HepG2 (cell line): Measurements from ENCODE around the gene LYSMD2. TPM values are rescaled to one million over a fixed set of nuclear protein-coding genes. Genes with fewer than 3 reads are reported as not detected.

Experiments
- CHD2 ChIP-seq: IDR thresholded peaks from 2 replicates; pipeline ENCODE4 v1.6.1; 2011; ENCODE audit warnings: low read depth, low read length, improper control_type of control experiment
- CHD4 ChIP-seq: fragments of 200-600 bp; sonication (generic); IDR thresholded peaks from 2 replicates; pipeline ENCODE4 v1.7.0; 2017; ENCODE audit warnings: mild to moderate bottlenecking, low read length, borderline replicate concordance
- E2F2 ChIP-seq: sonication (generic); formaldehyde crosslinking; IDR thresholded peaks from 2 replicates; pipeline ENCODE4 v1.4.0; 2020; ENCODE audit warnings: missing genetic modification reagents, borderline replicate concordance
- EHMT2 ChIP-seq: fragments of 200-600 bp; sonication (generic); IDR thresholded peaks from 2 replicates; pipeline ENCODE4 v1.7.0; 2017; ENCODE audit warnings: antibody characterized with exemption, low read depth, low read length, borderline replicate concordance
- GRHL1 ChIP-seq: sonication (generic); formaldehyde crosslinking; conservative IDR thresholded peaks from 2 replicates; pipeline ENCODE4 v1.8.0; 2022; ENCODE audit warnings: missing genetic modification reagents
- HNRNPLL ChIP-seq: fragments of 200-400 bp; formaldehyde crosslinking; IDR thresholded peaks from 2 replicates; pipeline ENCODE4 v1.6.1; 2017; ENCODE audit warnings: mild to moderate bottlenecking, low read depth, low read length; ENCODE audit not compliant: poor library complexity, severe bottlenecking
- ISX ChIP-seq: sonication (generic); formaldehyde crosslinking; conservative IDR thresholded peaks from 2 replicates; pipeline ENCODE4 v1.5.0; 2020; ENCODE audit warnings: missing genetic modification reagents
- KDM2A ChIP-seq: sonication (generic); formaldehyde crosslinking; IDR thresholded peaks from 2 replicates; pipeline ENCODE4 v1.4.0; 2020; ENCODE audit warnings: low read depth, missing genetic modification reagents, borderline replicate concordance
- TFDP2 ChIP-seq: sonication (generic); formaldehyde crosslinking; IDR thresholded peaks from 2 replicates; pipeline ENCODE4 v1.4.0; 2020; ENCODE audit warnings: missing genetic modification reagents
- XBP1 ChIP-seq: sonication (generic); formaldehyde crosslinking; IDR thresholded peaks from 2 replicates; pipeline ENCODE4 v1.5.0; 2020; ENCODE audit warnings: missing genetic modification reagents
- ZBTB20 ChIP-seq: sonication (generic); formaldehyde crosslinking; IDR thresholded peaks from 2 replicates; pipeline ENCODE4 v1.8.1; 2023; ENCODE audit warnings: missing genetic modification reagents, low read depth, mild to moderate bottlenecking, borderline replicate concordance
- ZFYVE20 ChIP-seq: sonication (generic); formaldehyde crosslinking; IDR thresholded peaks from 2 replicates; pipeline ENCODE4 v1.8.0; 2023; ENCODE audit warnings: low read depth, mild to moderate bottlenecking, moderate library complexity, missing genetic modification reagents, borderline replicate concordance
- ZMAT3 ChIP-seq: sonication (generic); formaldehyde crosslinking; conservative IDR thresholded peaks from 2 replicates; pipeline ENCODE4 v1.7.0; 2021; ENCODE audit warnings: missing genetic modification reagents
- ZNF276 ChIP-seq: sonication (generic); formaldehyde crosslinking; IDR thresholded peaks from 2 replicates; pipeline ENCODE4 v1.4.0; 2020; ENCODE audit warnings: mild to moderate bottlenecking, low read depth, missing genetic modification reagents
- ZNF280B ChIP-seq: sonication (generic); formaldehyde crosslinking; IDR thresholded peaks from 2 replicates; pipeline ENCODE4 v1.5.0; 2020; ENCODE audit warnings: missing genetic modification reagents, mild to moderate bottlenecking, borderline replicate concordance
- ZNF317 ChIP-seq: sonication (generic); formaldehyde crosslinking; IDR thresholded peaks from 2 replicates; pipeline ENCODE4 v1.5.0; 2020; ENCODE audit warnings: mild to moderate bottlenecking, missing genetic modification reagents
- ZNF564 ChIP-seq: sonication (generic); formaldehyde crosslinking; IDR thresholded peaks from 2 replicates; pipeline ENCODE4 v1.8.1; 2023; ENCODE audit warnings: mild to moderate bottlenecking, missing genetic modification reagents
- ZNF619 ChIP-seq: sonication (generic); formaldehyde crosslinking; IDR thresholded peaks from 2 replicates; pipeline ENCODE4 v1.4.0; 2020; ENCODE audit warnings: mild to moderate bottlenecking, missing genetic modification reagents
- ZNF644 ChIP-seq: IDR thresholded peaks from 2 replicates; pipeline ENCODE4 v1.6.1; 2016; ENCODE audit warnings: low read depth
- polyA plus RNA-seq, 8 experiments: library from polyadenylated mRNA; depleted of rRNA in 3 of 8; stranded (reverse) in 7 of 8; unstranded in 1 of 8; fragments of >200 nt; fragmentation: Illumina TruSeq in 4 of 8; extraction: Trizol in 4 of 8; gene quantifications; 2 replicates each; pipeline versions ENCODE4 v1.2.1 to v1.2.3, GENCODE V29; 2011 to 2016; ENCODE audit warnings: low read depth in 4 of 8, missing spikeins in 1 of 8, mixed read lengths in 1 of 8; ENCODE audit not compliant: insufficient read depth in 1 of 8
- total RNA-seq, 5 experiments: library from RNA; depleted of rRNA; stranded (reverse); fragments of >200 nt; fragmentation: Illumina TruSeq; extraction: Trizol; gene quantifications; 2 replicates each; pipeline ENCODE4 v1.2.3, GENCODE V29; 2016; ENCODE audit warnings: low read depth in 1 of 5

LYSMD2 gene
- total and polyA plus RNA-seq, 2 of the 13 experiments (the other 11 are each of a cell fraction or from before 2014, with no cell fraction given), result 0.05 to 0.27 TPM

GRCh38 chr15:51681303-51681963, 56.0 kb downstream of the LYSMD2 start, which contains the start of gene SCG3 (continued):
- TF ChIP-seq CHD4, result no peak
- peak; percentile 76; the same call in 1 of the 2 replicates for TF ChIP-seq ZMAT3 (CRISPR knock-in tag)
- TF ChIP-seq EHMT2, result peak; percentile 95; the same call in 1 of the 2 replicates
- peak; percentile 76; the same call in 1 of the 2 replicates for TF ChIP-seq KDM2A (CRISPR knock-in tag)
- TF ChIP-seq ZNF280B, result peak; percentile 45; the same call in 1 of the 2 replicates
- 0 out of 2 replicates have a peak, but pooled peaks have one; percentile 39 for TF ChIP-seq ZNF564 (CRISPR knock-in tag)
- peak; percentile 25 for TF ChIP-seq HNRNPLL
- peak; percentile 81; the same call in 1 of the 2 replicates for TF ChIP-seq XBP1 (CRISPR knock-in tag)
- TF ChIP-seq ZNF317 (CRISPR knock-in tag), result 0 out of 2 replicates have a peak, but pooled peaks have one; percentile 18
- peak; percentile 45; the same call in 1 of the 2 replicates for TF ChIP-seq E2F2
- TF ChIP-seq ZNF276 (CRISPR knock-in tag), result no peak
- TF ChIP-seq ZBTB20 (CRISPR knock-in tag), result peak; percentile 72; the same call in 1 of the 2 replicates
- no peak for TF ChIP-seq CHD2
- TF ChIP-seq ISX (CRISPR knock-in tag), result peak; percentile 75; the same call in 1 of the 2 replicates
- TF ChIP-seq GRHL1 (CRISPR knock-in tag), result no peak
- TF ChIP-seq TFDP2, result 0 out of 2 replicates have a peak, but pooled peaks have one; percentile 37
- no peak for TF ChIP-seq ZFYVE20 (CRISPR knock-in tag)
- TF ChIP-seq ZNF644 (CRISPR knock-in tag), result 0 out of 2 replicates have a peak, but pooled peaks have one; percentile 27
- no peak for TF ChIP-seq ZNF619 (CRISPR knock-in tag)
